ENCODE results near the gene PCDHA1.

PCDHA1 gene

GRCh38 chr5:140916325-140916724 is 130.4 kb downstream of the PCDHA1 start:
- DNase-seq (ENCODE audit: low read depth in 1 of 2, low spot score in 1 of 2) = no peak

DNA sequence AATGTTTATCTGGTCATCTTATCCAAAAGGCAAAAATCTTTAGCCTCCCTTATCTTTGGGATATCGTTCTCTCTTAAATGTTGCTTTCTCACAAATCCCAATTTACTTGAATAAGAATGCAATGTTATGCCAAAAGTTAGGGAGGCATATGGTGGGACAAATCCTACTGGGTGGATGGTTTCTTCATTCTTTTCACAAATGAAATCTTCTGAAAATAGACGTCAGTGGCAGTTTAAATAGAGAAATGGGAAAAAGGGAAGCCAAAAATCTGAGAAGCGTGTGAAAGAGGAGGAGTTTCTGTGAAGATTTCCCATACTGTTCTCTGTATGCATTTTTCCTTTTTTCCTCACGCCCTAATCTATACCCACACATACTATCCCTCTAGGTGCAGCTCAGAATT is 137.7 kb downstream of the PCDHA1 start:
- no peak for DNase-seq (ENCODE audit: low read depth in 1 of 2, low spot score in 1 of 2)

GRCh38 chr5:140925806-140926442 is 140.0 kb downstream of the PCDHA1 start, which contains the start of gene PCDHAC1:
Gene PCDHAC1, plus strand, starts transcription at chr5:140926299. Its CDS starts 594 bp downstream, at chr5:140926893.
- DNase-seq (ENCODE audit: low read depth in 1 of 2, low spot score in 1 of 2) = no peak

DNA sequence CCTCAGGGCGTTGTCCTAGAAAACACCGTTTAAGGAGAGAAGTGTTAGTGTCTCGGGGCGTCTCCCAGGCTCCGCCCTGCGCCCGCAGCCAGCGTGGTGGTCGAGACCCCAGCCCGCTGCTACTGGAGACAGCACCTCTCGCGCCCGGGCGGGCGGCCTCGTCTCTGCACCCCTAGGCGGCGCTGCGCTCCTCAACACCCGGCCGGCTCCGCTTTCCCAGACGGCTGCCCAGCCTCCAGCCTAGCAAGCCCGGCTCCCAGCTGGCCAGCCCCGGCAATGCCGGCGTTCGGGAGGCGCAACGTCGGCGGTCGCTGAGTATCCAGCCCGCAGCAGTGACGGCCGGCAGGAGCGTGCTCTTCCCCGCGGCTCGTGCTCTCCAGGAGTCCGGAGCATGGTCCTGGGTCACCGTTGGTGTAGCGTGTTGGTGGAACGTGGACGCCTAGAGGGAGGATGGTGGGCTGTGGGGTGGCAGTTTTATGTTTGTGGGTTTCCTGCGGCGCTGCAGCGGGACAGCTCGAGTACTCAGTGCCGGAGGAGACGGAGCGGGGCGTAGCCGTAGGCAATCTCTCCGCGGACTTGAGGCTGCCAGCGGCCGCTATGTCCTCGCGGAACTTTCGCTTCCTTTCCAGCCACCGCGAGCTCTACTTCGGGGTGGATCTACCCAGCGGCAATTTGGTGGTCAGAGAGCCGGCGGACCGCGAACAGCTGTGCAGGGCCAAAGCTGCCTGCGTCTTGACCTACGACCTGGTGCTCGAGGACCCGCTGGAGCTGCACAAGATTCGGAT is 140.7 kb downstream of the PCDHA1 start:
- no peak for DNase-seq (ENCODE audit: low read depth in 1 of 2, low spot score in 1 of 2)

GRCh38 chr5:140927228-140927573 is 141.3 kb downstream of the PCDHA1 start:
- no peak for DNase-seq (ENCODE audit: low read depth in 1 of 2, low spot score in 1 of 2)

DNA sequence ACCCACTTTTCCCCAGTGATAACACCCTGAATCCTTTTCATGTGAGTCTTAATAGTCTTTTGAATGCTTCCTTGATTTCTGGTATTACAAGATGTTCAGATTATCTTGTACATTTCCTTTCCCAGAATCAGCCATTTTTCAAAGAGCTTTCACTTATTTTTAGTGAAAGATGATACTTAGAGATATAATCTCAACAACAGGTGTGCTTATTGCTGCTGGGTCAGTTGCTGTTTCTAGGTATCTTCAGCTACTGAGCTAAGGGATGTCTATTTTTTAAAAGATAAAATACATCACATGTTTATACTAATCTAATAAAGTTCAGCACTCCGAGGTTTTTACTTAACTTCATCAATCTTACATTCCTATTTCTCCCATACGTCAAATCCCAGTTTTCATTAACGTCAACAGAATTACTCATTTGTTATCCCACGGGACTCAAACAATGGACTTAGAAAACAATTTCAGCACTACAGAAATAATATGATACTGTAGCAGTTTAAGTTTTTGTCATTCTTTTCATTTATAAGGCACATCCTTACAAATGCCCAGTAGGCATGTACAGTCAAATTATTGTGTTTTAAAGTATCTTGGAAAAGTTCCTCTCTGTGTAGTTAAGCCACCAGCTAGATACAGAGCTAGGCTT is 149.1 kb downstream of the PCDHA1 start:
- DNase-seq (ENCODE audit: low read depth in 1 of 2, low spot score in 1 of 2) = no peak

DNA sequence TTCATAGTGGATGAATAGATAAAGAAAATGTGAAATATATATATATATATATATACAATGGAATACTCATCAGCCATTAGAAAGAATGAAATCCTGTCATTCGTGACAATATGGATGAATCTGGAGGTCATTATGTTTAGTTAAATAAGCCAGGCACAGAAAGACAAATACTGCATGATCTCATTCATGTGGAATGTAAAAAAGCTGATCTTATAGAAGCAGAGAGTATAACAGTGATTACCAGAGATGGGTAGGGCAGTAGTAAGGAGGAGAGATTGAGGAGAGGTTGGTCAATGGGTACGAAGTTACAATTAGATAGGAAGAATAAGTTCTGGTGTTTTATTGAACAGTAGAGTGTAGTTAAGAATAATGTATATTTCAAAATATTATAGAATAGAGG is 160.6 kb downstream of the PCDHA1 start:
- DNase-seq (ENCODE audit: low read depth in 1 of 2, low spot score in 1 of 2) = no peak

GRCh38 chr5:140951636-140952035 is 165.7 kb downstream of the PCDHA1 start:
- DNase-seq (ENCODE audit: low read depth in 1 of 2, low spot score in 1 of 2) = no peak

- DNase-seq (ENCODE audit: low read depth in 1 of 2, low spot score in 1 of 2) = no peak
Observed at GRCh38 chr5:140953234-140953633, 167.3 kb downstream of the PCDHA1 start.

DNA sequence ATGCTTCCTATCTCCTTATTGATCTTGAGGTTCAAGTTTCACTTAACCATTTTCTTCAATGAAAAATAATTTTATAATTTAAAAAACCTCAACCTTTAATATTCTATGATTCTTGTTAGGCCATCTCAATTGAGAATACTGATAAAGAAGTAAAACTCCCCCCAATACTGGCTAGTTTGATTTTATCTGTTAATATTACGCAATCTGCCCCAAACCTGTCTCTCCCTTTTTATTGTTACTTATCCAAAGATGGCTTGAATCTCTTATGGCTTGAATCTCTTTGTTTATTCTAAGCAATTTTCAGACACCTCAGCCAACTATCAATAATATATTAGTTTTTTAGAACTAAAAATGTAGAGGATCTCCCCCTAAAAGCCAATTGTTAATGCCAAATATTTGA is 176.2 kb downstream of the PCDHA1 start:
- no peak for DNase-seq (ENCODE audit: low read depth in 1 of 2, low spot score in 1 of 2)

- DNase-seq (ENCODE audit: low read depth in 1 of 2, low spot score in 1 of 2) = no peak
Observed at GRCh38 chr5:140964356-140964755, 178.4 kb downstream of the PCDHA1 start.

GRCh38 chr5:140965905-140966292 is 180.0 kb downstream of the PCDHA1 start:
- no peak for DNase-seq (ENCODE audit: low read depth in 1 of 2, low spot score in 1 of 2)

DNA sequence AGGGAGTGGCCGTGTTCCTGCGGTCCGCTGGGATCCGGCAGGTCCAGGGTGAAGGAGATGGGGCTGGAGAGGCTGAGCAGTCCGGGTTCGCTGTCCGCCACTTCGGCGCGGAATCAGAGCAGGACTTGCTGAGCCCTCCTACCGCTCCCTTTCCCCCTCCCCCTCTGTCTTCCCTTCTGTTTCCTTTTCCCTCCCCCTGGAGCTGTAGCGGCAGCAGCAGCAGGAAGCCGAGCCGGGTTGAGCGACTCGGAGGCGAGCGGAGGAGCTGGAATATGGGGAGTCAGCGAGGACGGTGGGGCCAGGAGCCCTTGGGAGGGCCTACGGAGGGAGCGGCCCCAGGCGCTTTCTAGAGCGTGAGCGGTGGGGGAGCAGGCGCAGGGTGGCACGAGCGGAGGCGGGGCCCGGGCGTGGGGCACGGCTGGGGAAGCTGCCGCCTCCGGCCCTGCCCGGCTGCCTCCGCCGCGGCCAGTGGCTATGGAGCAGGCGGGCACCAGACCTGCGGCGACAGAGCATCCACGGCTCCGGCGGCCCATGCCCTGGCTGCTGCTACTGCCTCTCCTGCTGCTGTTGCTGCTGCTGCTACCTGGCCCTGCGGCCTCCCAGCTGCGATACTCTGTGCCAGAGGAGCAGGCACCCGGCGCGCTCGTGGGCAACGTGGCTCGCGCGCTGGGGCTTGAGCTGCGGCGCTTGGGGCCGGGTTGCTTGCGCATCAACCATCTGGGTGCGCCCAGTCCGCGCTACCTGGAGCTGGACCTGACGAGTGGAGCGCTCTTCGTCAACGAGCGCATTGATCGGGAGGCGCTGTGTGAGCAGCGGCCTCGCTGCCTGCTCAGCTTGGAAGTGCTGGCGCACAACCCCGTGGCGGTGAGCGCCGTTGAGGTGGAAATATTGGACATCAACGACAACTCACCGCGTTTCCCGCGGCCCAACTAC is 180.6 kb downstream of the PCDHA1 start, which contains the start of gene PCDHAC2:
Gene PCDHAC2 (plus strand): TSS at position 184 of the 933 bp plus-strand sequence. CDS start 291 bp downstream, at position 475.
- no peak for DNase-seq (ENCODE audit: low read depth in 1 of 2, low spot score in 1 of 2)

GRCh38 chr5:140967226-140967893 is 181.4 kb downstream of the PCDHA1 start:
- no peak for DNase-seq (ENCODE audit: low read depth in 1 of 2, low spot score in 1 of 2)

DNA sequence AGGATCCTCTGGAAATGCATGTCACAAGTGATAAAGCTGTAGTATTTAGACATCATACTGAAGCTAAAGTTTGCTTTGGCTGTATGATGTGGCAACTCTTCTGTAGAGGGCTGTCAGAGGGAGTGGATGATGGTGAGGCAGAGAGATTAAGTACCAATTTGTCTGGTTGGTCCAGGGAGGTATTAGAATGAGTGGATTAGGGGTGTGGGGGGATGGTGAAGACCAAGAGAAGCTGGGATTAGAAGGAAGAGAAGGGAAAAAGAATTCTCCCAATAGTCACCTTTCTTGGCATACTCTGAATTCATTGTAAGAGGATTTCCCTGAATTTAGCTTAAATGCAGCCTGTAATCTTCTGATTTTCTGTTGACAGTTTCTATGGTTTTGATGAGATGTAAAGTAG is 183.9 kb downstream of the PCDHA1 start:
- no peak for DNase-seq (ENCODE audit: low read depth in 1 of 2, low spot score in 1 of 2)

GRCh38 chr5:140973550-140973949 is 187.6 kb downstream of the PCDHA1 start:
- no peak for DNase-seq (ENCODE audit: low read depth in 1 of 2, low spot score in 1 of 2)

GRCh38 chr5:140977003-140977402 is 191.1 kb downstream of the PCDHA1 start:
- no peak for DNase-seq (ENCODE audit: low read depth in 1 of 2, low spot score in 1 of 2)

DNA sequence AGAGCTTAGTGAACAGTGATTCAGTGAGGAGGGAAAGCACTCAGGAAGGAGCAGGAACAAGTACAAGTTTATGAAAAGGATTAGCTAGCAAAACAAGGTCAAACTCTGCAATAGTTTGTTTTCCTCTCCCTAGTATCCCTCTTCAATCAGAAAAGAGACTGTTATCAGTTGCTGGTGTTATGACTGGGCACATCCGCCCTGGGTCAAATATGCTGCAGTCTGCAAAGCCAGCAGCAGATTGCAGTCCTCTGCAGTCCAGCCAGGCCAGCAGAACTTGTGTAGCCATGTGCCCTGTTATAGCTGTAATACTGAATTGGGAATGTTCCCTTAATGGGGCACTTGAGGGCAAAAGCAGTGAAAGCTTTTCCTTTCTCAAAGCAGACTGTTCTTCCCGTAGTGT is 192.3 kb downstream of the PCDHA1 start:
- no peak for DNase-seq (ENCODE audit: low read depth in 1 of 2, low spot score in 1 of 2)

DNA sequence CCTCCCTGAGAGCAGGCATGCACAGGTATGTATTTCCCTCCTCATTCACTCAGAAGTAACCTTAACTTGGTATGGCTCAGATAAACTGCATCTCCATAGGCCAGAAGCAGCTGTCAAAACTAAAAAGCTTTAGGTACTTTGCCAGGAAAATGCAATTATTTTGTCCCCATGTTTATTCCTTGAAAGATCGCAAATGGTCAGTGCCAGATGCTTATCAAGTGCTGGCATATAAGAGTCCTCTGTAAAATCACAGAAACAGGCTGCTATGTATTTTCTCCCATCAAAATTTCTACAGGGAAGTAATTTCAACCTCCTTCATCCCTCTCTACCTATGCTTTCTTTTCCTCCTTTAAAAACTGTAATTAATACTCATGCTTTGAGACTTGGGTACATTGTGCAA is 193.0 kb downstream of the PCDHA1 start:
- no peak for DNase-seq (ENCODE audit: low read depth in 1 of 2, low spot score in 1 of 2)

- no peak for DNase-seq (ENCODE audit: low read depth in 1 of 2, low spot score in 1 of 2)
Observed at GRCh38 chr5:140982083-140982716, 196.3 kb downstream of the PCDHA1 start.

All from activated T-helper 1 cell treated with anti-CD3 and anti-CD28 coated beads, Interleukin-2, amount 50 U/mL, for 16 hours (primary cell).